Small intestine (tissue), 7 donors: Measurements from ENCODE around the gene ASB1. TPM values are rescaled to one million over a fixed set of nuclear protein-coding genes. Genes with fewer than 3 reads are reported as not detected.
A peak's percentile ranks its signal among the peaks of the same experiment; 100 is the strongest.

Experiments used
- DNase-seq, 2 donors: peaks; one replicate each; pipeline versions ENCODE4 v3.0.0 to v3.0.0-alpha.2; 2013
- FAIRE-seq: peaks from 2 replicates; lab custom pipeline; 2012; peaks lifted over from hg19 to GRCh38; lab: Jason Lieb, UNC
- H3K27ac ChIP-seq, 3 donors: one replicate each; pipeline ENCODE4 v1.5.1; 2013; ENCODE audit warnings: low read length in 2 of 3, mild to moderate bottlenecking in 2 of 3, control low read depth in 1 of 3, inconsistent platforms in 1 of 3, low read depth in 1 of 3, moderate library complexity in 1 of 3
- H3K27me3 ChIP-seq, 3 donors: one replicate each; pipeline ENCODE4 v1.6.1; 2013; ENCODE audit warnings: low read length in 3 of 3, inconsistent platforms in 1 of 3; ENCODE audit not compliant: control insufficient read depth in 3 of 3, insufficient read depth in 3 of 3
- H3K36me3 ChIP-seq, 3 donors: one replicate each; pipeline ENCODE4 v1.6.1; 2013; ENCODE audit warnings: low read length in 3 of 3, inconsistent platforms in 1 of 3, low read depth in 1 of 3, mild to moderate bottlenecking in 1 of 3, moderate library complexity in 1 of 3; ENCODE audit not compliant: control insufficient read depth in 3 of 3, insufficient read depth in 2 of 3
- H3K4me1 ChIP-seq, 3 donors: one replicate each; pipeline ENCODE4 v1.6.1; 2013; ENCODE audit warnings: low read length in 2 of 3, inconsistent platforms in 1 of 3, low read depth in 1 of 3, mild to moderate bottlenecking in 1 of 3, moderate library complexity in 1 of 3; ENCODE audit not compliant: control insufficient read depth in 3 of 3, insufficient read depth in 2 of 3
- H3K4me3 ChIP-seq, 3 donors: one replicate each; pipeline ENCODE4 v1.5.1; 2013; ENCODE audit warnings: low read length in 3 of 3, control low read depth in 1 of 3, inconsistent platforms in 1 of 3, low read depth in 1 of 3, mild to moderate bottlenecking in 1 of 3, moderate library complexity in 1 of 3
- H3K9me3 ChIP-seq, 2 donors: one replicate each; pipeline ENCODE4 v1.6.1; 2013; ENCODE audit warnings: low read depth in 1 of 2, low read length in 1 of 2; ENCODE audit not compliant: control insufficient read depth in 2 of 2, insufficient read depth in 1 of 2
- WGBS, 3 donors: extraction: QIAGEN DNeasy Blood & Tissue Kit; methylation state at CpG; one replicate each; pipeline ENCODE4 v1.1.7; 2013; 5-methylcytosine and 5-hydroxymethylcytosine counted together
- polyA plus RNA-seq, 4 donors: library from polyadenylated mRNA; stranded (reverse) in 3 of 4; unstranded in 1 of 4; fragments of 200-250 nt in 3 of 4; fragments of 120-200 nt in 1 of 4; gene quantifications; one replicate each; pipeline versions ENCODE4 v1.2.1 to v1.2.3, GENCODE V29; 2013
- donor health status: healthy with polysubstance abuse.
- donor health status: control.
- donor health status: control.
- donor health status: Bipolar disorder and iron deficiency.
- donor health status: healthy.

ASB1 gene
- polyA plus RNA-seq, 4 donors, result 11.2 to 20.3 (median 15.2) TPM

- WGBS, 3 donors, result 80 to 93% (median 90%) methylated on average over 9 of the region's 9 CpGs
- Histone ChIP-seq H3K36me3 (peaks cover 5 to 70% (median 34%) of the 10 kb centered on the region in 3 donors), H3K27me3 (no peaks in the 10 kb centered on the region), H3K9me3 (no peaks in the 10 kb centered on the region), H3K27ac (no peak overlapping the region), H3K4me3 (no peak overlapping the region), H3K4me1 (no peaks in the 10 kb centered on the region)
- DNase-seq, result peak in 1 of 2 donors; percentile 12
- FAIRE-seq, result no peak
These were observed 23.2 kb downstream of the ASB1 start for GRCh38 chr2:238449909-238450417.

DNA sequence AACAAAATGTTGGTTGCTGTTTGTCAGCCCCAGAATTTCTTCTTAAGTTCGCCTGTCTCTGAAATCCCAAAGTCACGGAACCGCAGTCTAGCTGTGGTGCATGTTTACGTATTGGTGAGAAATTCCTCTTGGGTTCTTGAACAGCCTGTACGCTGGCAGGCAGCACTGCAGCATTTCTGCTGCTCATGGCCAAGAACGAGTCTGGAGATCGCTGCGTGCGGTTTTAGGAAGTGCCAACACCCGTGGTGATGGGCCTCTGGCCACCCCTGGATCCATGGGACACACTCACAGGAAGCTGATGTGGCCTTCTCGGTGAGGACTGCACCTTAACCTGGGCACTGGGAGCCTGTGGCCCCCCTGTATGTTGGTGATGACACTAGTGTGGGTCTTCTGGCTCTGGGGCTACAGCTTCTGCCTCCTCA, 23.7 kb downstream of the ASB1 start:
- H3K27ac ChIP-seq, result no peak overlapping the region
- FAIRE-seq, result no peak

GRCh38 chr2:238453842-238454241, 27.1 kb downstream of the ASB1 start:
- Histone ChIP-seq H3K27me3 (no peaks in the 10 kb centered on the region), H3K27ac (no peak overlapping the region), H3K4me1 (no peaks in the 10 kb centered on the region), H3K9me3 (peaks cover 0 to 10% of the 10 kb centered on the region in 2 donors), H3K36me3 (peaks cover 0 to 35% (median 11%) of the 10 kb centered on the region in 3 donors), H3K4me3 (no peak overlapping the region)
- no peak for FAIRE-seq
- no peak for DNase-seq
- 91 to 96% (median 93%) methylated on average over 4 of the region's 4 CpGs for WGBS, 3 donors

More for the DNA sequence above, 23.7 kb downstream of the ASB1 start:
- Histone ChIP-seq H3K4me3 (no peak overlapping the region), H3K9me3 (no peaks in the 10 kb centered on the region), H3K27me3 (no peaks in the 10 kb centered on the region), H3K36me3 (peaks cover 5 to 66% (median 30%) of the 10 kb centered on the region in 3 donors), H3K4me1 (no peaks in the 10 kb centered on the region)
- 91 to 96% (median 94%) methylated on average over 11 of the region's 11 CpGs for WGBS, 3 donors
- DNase-seq, result no peak

- DNase-seq (no peak), FAIRE-seq (no peak)
- Histone ChIP-seq H3K4me1 (no peaks in the 10 kb centered on the region), H3K27me3 (no peaks in the 10 kb centered on the region), H3K9me3 (peaks cover 0 to 10% of the 10 kb centered on the region in 2 donors), H3K36me3 (peaks cover 0 to 14% (median 5%) of the 10 kb centered on the region in 3 donors), H3K27ac (no peak overlapping the region), H3K4me3 (no peak overlapping the region)
- WGBS, 3 donors, result 84 to 93% (median 86%) methylated on average over 1 of the region's 1 CpG
These were observed 29.7 kb downstream of the ASB1 start for GRCh38 chr2:238456449-238456848.

DNA sequence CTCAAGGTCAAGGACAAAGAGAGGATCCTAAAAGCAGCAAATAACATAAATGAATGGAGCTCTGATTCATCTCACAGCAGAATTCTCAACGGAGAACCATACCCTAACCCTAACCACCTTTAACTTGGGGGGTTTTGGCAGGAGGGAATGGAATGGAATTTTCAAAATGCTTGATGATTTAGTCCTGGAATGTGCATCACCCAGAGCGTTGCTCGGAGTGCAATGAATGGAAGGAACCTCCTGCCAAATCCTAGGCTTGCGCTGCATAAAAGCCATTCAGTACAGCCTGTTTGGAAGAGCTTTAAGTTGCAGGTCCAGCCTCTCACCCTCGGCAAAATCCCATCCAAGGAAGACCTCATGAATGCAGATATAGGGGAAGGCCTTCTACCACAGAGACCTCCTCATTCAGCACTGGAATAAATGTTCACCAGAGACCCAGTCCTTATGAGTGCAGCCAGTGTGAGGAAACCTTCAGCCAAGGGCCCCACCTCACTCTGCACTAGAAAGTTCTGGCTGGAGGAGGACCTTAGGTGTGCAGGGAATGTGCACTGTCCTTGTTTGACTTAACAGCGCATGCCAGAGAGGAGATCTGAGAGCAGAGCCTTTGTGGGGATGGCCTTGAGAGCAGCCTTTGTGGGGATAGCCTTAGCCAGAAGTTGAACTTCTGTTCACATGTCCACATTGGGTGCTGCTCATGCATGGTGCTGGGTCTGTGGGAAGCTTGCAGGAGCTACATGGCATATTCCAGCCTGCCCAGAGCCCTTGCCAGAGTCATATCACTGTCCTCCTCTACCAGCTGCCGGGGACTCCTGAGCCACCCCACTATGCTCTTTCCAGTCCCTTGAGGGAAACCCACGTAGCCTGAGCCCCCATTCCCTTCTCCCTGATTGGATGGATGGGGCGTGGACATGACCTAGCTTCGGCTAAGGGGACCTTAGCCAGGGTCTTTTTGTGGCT, 30.5 kb downstream of the ASB1 start:
- FAIRE-seq (no peak), DNase-seq (no peak)
- Histone ChIP-seq H3K4me1 (no peaks in the 10 kb centered on the region), H3K27me3 (no peaks in the 10 kb centered on the region), H3K27ac (no peak overlapping the region), H3K9me3 (peaks cover 0 to 10% of the 10 kb centered on the region in 2 donors), H3K36me3 (peaks cover 0 to 8% (median 5%) of the 10 kb centered on the region in 3 donors), H3K4me3 (no peak overlapping the region)
- WGBS, 3 donors, result 85 to 91% (median 89%) methylated on average over 10 of the region's 10 CpGs

GRCh38 chr2:238457927-238458324, 31.2 kb downstream of the ASB1 start:
- peaks cover 0 to 3% (median 0%) of the 10 kb centered on the region in 3 donors for H3K36me3 ChIP-seq
- no peak overlapping the region for H3K27ac ChIP-seq
- WGBS, 3 donors, result 70 to 88% (median 80%) methylated on average over 3 of the region's 3 CpGs
- FAIRE-seq (no peak), DNase-seq (no peak)
- H3K9me3 ChIP-seq, result peaks cover 0 to 10% of the 10 kb centered on the region in 2 donors
- no peaks in the 10 kb centered on the region for H3K27me3 ChIP-seq
- H3K4me1 ChIP-seq, result no peaks in the 10 kb centered on the region
- H3K4me3 ChIP-seq, result no peak overlapping the region

- Histone ChIP-seq H3K27me3 (no peaks in the 10 kb centered on the region), H3K36me3 (no peaks in the 10 kb centered on the region), H3K9me3 (peaks cover 0 to 10% of the 10 kb centered on the region in 2 donors), H3K4me1 (no peaks in the 10 kb centered on the region), H3K4me3 (no peak overlapping the region), H3K27ac (no peak overlapping the region)
- 69 to 88% (median 84%) methylated on average over 12 of the region's 12 CpGs for WGBS, 3 donors
- FAIRE-seq (no peak), DNase-seq (no peak)
These were observed 31.9 kb downstream of the ASB1 start for GRCh38 chr2:238458651-238459050.

GRCh38 chr2:238459081-238459629, 32.4 kb downstream of the ASB1 start:
- Histone ChIP-seq H3K27me3 (no peaks in the 10 kb centered on the region), H3K4me1 (no peaks in the 10 kb centered on the region), H3K36me3 (no peaks in the 10 kb centered on the region), H3K9me3 (peaks cover 0 to 10% of the 10 kb centered on the region in 2 donors), H3K27ac (no peak overlapping the region), H3K4me3 (no peak overlapping the region)
- FAIRE-seq (no peak), DNase-seq (no peak)
- 49 to 64% (median 62%) methylated on average over 8 of the region's 8 CpGs for WGBS, 3 donors
